HUDEP-2 (cell line): Measurements from ENCODE around the gene EPS8L3.
A peak's percentile ranks its signal among the peaks of the same experiment; 100 is the strongest.
"Not testable (repeated sequence)": the region's sequence is repeated elsewhere in the genome, so short reads cannot be mapped to it uniquely, and the experiment has no call there.

Experiments used
- DNase-seq, 76 experiments: peaks; one replicate each; lab custom pipeline; 2025; ENCODE audit not compliant: unreplicated experiment in 76 of 76; lab: John Stamatoyannopoulos, UW

The EPS8L3 gene, protein sequence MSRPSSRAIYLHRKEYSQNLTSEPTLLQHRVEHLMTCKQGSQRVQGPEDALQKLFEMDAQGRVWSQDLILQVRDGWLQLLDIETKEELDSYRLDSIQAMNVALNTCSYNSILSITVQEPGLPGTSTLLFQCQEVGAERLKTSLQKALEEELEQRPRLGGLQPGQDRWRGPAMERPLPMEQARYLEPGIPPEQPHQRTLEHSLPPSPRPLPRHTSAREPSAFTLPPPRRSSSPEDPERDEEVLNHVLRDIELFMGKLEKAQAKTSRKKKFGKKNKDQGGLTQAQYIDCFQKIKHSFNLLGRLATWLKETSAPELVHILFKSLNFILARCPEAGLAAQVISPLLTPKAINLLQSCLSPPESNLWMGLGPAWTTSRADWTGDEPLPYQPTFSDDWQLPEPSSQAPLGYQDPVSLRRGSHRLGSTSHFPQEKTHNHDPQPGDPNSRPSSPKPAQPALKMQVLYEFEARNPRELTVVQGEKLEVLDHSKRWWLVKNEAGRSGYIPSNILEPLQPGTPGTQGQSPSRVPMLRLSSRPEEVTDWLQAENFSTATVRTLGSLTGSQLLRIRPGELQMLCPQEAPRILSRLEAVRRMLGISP

DNA sequence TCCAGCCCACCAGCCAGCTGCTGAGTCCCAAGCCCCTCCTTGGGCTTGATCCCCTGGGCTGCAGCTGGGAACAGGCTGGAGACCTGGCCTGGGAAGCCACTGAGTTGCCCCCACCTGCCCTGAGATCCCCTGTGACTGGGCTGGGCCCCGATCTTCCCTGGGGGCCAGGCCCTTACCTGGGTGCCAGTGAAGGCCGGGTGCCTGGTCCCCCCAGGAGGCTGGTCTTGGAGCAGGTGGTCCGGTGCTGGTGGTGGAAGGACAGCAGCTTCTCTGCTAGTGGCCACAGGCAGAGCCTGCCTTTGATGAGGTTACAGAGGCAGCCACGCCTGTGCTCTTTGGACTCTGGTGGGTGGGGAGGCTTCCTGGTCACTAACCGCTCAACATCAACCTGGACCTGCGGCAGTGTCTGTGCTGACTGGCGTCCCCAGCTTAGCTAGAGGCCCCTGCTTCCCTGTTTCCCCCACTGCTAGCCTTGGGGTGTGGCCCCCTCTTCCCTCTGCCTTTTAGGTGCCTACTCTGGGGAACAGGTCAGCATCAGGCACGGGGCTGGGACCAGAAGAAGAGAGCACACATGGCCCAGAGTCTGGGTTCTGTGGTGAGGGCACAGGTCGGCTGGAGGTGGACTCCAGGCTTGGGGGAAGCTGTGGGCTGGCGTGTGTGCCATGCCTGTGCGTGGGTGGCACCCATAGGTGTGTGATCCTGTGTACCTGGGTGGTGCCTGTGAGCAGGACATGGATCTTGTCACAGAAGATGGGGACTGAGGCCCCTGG lies at the start of gene EPS8L3:
TSS of gene EPS8L3 (minus strand) at position 278 of the 770 bp plus-strand sequence. CDS start 2,174 bp downstream, outside the sequence.
- DNase-seq = no peak

DNA sequence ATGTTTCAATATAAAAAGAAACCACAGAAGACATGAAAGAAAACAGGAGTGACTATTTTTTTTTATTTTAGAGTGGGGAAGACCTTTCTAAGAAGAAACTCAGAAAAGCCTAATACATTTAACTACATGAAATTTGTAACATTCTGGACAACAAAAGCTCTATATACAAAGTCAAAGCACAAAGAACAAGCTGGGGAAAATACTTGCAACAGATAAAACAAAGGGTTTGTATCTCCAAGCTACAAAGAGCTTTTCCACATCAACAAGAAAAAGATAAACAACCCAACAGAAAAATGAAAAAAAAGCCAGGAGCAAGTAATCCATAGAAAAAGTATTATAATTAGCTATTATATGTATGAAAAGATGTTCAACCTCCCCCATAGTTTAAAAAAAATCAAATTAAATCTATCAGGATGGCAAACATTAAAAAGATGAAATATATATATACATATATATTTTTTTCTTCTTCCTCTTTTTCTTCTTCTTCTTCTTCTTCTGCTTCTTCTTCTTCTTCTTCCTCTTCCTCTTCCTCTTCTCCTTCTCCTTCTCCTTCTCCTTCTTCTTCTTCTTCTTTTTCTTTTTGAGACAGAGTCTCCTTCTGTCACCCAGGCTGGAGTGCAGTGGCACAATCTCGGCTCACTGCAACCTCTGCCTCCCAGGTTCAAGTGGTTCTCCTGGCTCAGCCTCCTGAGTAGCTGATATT lies 49.1 kb upstream of the EPS8L3 start:
- DNase-seq = no peak

DNA sequence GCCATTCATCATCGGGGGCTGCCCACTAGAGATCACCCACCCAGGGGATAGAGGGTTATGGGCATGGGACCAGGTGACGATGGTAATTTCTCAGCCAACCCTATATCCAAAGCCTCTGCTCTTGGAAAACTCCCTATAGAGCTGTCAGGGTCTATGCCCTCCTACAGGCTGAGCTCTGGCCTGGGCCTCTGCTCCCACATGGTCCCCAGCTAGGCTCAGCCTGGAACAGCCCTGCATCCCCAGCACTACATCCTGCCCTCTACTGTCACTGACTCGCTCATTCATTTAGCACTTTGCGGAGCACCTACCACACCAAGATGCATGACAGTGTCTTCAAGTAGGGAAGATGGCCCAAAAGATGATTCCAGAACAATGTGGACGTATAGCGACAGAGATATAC lies 45.0 kb upstream of the EPS8L3 start:
- no peak for DNase-seq

DNA sequence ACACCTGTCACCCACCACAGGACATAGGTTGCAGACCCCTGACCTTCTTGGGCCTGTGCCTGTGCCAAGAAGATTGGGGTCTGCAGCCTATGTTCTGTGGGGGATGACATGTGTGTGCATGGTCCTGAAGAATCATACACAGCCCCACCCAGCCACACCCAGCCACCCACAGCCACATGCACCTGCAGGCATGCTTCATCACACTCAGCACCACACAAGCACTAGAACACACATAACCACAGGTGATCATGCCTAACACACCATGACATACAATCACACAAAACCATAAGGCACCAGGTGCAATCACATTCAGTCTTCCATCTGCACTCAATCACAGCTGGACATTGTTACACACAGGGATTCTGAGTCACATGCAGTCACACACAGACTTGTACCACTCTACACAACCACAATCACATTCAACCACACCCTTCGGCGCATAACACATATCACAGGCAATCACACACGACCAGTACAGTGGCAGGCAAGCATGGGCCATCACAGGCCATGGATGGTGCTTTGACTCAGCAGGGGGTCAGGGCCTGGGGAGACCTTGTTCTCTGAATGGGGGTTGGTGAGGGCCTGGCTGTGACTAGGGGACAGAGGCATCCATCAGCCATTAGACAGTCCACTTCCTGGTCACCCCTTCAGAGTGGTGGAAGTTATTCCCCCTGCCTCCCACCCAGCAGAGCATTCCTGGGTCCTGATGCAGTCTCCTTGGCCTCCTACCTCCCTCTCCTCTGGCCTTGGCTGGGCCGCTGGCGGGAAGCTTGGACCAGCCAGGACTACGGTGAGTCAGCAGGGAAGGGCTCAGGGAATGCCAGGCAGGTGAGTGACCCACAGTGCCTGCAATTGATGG lies 44.3 kb upstream of the EPS8L3 start:
- no peak for DNase-seq

DNA sequence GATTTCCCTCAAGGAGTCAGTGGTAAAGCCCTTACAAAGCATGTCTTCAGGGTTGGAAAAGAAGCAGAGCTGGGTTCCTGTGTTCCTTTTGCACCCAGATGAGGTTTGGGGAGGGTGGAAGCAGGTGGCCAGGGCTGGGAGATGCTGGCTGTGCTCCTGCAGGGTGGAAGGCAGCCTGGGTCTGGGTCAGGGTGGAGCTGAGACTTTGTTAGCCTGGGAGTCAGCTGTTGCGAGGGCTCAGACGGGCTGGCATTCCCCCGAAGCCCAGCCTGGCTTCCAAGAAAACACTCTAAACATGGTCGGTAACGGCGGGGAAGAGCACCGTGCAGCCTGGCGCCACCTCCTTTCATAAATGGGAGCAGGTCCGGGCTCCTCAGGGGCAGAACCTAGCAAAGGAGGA lies 43.7 kb upstream of the EPS8L3 start:
- no peak for DNase-seq

DNA sequence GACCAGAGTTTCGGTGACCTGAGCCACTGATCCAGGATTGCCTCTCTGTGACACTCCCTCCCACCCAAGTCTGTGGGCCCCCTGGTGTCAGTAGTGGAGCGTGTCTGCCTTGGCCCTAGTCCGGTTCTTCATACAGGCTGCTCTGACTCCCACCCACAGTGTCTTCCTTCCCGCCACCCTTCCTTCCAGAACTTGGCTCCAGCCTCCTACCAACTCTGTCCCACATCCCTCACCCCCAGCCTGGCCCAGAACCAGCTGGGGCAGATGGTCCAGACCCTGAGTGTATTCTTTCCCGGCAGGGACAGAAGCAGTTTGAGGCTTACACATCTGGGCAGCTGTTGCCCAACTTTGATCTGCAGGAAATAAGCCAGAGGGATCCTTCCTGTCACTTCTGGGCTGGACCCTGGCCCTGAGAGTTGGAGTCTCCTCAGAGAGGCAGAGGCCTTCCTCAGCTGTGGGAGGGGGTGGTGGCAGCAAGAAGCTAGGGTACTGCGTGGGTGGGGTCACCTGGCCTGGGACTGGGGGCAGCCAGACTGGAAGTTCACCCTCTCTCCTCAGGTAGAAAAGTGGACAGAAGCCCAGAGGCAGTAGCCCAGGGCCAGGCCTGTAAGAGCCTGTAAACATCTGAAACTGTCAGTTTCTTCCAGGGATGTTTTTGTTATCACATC lies 43.1 kb upstream of the EPS8L3 start:
- no peak for DNase-seq

DNA sequence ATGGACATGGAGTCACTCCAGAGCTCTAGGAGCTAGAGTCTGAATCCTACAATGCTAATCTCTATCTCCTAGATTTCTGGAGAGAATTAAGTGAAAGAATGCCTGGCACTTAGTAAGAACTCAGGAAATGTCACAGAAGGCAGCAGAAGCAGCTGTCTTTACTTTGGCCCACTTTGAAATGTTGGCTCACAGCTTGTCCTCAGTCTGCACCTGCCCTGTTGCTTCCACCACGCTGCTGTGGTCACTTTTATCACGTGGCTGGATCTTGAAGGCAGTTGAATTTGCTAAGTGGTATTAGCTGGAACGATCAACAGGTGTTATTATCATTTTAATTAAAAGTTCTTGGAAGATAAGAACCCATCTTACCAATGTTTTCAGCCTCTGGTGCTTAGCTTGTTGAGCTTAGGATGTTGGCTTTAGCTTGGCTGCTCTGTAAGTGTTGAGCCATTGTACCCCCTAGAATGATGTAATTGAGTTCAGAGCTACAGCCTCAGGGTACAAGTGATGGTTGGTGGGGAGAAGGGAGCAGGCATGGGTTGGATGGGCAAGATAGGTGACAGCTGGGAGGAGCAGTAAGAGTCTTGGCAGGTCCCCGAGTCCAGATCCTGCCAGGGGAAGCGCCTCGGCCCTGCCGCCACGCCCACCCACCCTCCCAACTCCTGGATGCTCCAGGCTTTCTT lies 41.9 kb upstream of the EPS8L3 start:
- no peak for DNase-seq

DNA sequence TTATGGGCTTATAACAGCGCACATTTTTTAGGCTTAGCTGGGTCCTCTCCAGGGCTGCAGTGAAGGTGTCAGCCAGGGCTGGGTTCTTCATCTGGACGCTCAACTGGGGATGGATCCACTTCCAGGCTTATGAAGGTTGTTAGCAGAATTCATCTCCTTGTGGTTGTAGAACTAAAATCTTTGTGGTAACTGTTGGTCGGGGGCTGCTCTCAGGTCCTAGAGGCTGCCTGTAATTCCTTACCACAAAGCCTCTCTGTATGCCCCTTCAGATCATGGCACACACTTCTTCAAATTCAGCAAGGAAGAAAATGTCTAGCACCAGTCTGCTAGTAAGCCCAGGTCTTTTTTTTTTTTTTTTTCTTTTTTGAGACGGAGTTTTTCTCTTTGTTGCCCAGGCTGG lies 40.9 kb upstream of the EPS8L3 start:
- no peak for DNase-seq

DNA sequence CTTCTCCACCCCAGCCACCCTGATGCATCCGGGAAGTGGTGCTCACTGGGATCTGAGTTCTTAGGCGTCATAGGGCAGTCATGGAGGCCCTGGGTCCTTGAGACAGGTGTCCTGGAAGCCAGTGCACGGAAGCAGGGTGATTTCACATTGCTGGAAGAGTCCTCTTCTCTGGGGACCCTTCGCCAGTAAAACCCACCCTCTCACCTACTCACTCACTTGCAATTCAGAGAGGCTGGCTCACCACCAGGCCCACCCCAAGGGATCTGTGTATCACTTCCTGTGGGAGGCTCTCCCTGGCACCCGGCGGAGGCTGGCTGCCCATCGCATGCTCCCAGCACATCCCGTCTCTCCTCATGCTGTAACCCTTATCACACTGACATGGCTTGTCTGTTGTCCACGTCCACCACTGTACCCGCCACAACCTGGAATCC lies 40.2 kb upstream of the EPS8L3 start:
- DNase-seq = no peak

DNA sequence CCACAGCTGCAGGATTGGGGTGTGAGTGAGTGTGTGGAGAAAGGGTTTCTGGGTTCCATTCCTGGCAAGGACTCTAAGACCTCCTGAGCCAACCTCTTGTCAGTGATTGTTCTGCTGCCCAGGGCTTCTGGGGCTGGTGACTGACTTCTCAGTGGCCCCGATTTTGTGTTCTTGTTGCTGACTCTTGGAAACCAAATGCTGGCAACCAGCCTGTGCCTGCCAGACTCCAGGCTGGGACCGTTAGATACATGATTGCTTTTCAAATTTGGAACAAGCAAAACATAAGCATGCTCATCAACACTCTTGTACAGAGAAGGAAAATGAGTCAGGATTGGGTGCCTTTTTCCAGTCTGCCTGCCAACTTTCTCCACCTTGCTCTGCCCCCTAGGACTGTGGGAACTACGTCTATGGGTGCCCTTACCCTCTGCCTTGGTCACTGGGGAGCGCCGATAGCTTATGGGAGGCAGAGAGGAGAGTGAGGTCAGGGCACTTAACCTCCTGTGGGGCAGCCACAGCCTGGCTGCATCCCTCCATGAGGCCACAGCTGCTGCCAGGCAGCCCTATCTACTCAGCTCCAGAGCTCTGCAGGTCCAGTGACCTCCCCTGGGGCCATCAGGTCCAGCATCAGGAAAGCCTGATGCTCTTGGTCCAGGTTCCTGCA lies 39.3 kb upstream of the EPS8L3 start:
- DNase-seq = peak in 1 of 76 experiments; percentile 25

DNA sequence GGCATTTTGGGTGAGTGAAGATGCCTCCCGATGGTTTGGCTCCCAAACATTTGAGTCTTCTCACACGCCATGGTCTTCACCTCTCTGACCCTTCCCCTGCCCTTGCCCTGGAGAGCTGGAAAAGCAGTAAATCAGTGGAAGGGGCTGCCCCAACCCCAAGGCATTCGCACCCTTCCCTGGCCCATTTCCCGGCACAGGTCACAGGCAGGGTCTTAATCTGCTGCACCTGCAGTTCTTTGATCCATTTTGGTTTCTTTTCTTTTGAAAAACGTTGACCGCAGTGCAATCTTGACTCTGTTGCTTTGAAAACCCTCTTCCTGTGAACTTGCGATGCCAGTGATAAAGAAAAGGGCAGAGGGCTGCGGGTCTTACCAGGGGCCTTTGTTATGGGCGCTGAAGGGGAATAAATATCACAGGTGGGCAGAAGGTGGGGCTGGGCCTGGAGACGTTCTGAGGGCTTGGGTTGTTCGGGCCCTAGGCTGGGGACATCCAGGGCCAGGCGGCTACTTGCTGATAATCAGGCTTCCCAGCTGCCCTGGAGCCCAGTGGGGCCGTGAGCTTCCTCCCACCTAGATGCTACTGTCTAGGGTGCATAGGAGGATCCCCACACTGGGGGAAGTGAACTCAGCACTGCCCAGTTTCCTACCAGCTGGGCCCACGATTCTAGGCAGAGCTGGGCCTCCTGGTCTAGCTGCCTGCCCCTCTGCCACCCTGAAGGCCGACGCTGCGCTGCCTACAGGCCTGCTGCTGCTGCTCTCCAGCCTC lies 38.6 kb upstream of the EPS8L3 start:
- DNase-seq = no peak

DNA sequence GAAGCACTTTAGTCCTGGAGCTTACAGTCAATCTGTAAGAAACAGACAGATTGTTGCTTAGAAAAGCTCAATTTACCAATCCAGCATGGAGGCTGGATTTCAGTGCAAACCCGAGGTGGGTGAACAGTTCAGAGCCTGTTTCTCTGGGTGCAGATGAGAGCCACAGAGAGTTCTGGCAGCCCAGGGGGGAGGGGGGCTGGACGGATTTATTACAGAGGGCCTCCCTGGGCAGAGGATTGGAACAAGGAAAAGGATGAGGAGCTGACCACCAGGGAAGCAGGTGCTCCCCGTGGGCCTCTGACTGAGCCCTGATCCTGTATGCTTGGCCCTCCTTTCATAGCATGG lies 38.0 kb upstream of the EPS8L3 start:
- no peak for DNase-seq

DNA sequence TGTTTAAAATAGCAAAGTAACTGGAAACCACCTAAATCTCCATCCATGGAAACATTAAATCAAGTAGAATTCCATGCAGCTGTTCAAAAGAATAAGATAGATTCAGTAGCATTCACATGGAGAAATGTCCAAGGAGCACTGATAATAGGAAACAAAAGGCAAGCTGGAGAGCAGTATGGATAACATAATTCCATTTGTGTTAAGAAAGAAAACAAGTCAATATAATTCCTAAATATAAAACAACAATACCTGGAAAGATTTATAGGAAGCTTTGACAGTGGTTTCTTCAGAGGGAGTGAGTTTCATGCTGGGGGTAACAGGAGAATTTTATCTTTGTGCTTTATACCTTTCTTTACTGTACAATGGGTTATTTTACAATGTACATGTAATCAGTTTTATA lies 36.6 kb upstream of the EPS8L3 start:
- DNase-seq = no peak

DNA sequence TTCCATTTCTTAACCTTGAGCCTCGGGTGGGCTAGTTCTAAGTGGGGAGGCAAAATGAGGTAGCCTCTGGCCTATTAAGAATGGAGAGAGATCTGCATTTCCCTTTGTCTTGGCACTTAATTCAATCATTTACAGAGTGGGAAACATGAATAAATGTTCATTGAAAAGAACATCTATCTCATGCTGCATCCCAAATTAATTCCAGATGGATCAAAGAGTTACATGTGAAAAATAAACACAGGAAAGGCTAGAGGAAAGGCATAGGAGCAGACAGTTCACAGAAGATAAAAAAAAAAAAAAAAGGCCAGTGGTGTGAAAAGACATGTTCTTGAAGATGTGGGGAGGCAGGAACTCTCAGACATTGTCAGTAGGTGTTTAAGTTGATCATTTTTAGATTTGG lies 35.7 kb upstream of the EPS8L3 start:
- DNase-seq = no peak

DNA sequence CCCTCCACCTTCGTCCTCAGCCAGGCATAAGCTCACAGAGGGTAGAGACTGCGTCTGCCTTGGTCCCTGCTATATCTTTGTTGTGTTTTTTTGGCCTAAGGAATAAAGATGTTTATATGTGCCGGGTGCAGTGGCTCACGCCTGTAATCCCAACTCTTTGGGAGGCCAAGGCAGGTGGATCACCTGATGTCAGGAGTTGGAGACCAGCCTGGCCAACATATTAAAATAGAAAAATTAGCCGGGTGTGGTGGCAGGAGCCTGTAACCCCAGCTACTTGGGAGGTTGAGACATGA lies 33.5 kb upstream of the EPS8L3 start:
- not testable (repeated sequence) for DNase-seq

DNA sequence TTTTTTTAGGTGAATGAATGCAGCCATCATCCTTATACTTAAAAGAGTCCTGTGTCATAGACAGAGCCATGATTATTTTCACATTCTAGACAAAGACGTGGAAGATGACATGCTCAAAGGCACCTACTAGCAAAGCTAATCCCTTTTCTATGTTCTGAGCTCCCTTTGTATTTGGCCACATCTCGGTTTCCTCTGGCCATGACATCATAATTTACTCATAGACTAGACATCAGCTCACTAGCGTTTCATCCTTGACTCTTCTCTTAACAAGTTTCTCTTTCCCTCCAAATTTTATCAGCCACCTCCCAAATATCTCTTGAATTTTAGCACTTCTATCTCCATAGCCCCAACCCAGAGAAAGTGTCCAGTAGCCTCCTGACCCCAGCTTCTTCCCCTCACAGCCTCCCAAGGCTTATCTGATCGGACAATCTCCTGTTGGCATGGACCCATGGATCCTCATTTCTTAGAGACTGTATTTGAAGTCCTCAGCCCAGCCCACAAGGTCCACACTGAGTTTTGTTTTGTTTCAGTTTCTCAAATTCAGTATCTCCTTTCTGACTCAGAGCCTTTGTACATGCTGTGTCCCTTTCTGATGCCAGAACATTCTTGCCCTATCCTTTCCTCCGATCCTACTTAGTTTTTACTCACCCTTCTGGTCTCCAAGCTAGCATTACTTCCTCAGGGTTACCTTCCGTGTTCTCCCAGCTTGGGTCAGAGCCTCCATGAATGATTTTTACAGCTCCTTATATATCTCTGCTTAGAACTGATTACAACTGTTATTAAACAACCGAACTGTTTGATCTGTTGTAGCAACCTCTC lies 33.0 kb upstream of the EPS8L3 start:
- DNase-seq = peak in 2 of 76 experiments; percentile 17
